Measurements from ENCODE around the gene PLEKHA1. TPM values are rescaled to one million over a fixed set of nuclear protein-coding genes. Genes with fewer than 3 reads are reported as not detected.

The PLEKHA1 gene
- total RNA-seq, 1 donor from 2014 or later, result 38.2 TPM

DNA sequence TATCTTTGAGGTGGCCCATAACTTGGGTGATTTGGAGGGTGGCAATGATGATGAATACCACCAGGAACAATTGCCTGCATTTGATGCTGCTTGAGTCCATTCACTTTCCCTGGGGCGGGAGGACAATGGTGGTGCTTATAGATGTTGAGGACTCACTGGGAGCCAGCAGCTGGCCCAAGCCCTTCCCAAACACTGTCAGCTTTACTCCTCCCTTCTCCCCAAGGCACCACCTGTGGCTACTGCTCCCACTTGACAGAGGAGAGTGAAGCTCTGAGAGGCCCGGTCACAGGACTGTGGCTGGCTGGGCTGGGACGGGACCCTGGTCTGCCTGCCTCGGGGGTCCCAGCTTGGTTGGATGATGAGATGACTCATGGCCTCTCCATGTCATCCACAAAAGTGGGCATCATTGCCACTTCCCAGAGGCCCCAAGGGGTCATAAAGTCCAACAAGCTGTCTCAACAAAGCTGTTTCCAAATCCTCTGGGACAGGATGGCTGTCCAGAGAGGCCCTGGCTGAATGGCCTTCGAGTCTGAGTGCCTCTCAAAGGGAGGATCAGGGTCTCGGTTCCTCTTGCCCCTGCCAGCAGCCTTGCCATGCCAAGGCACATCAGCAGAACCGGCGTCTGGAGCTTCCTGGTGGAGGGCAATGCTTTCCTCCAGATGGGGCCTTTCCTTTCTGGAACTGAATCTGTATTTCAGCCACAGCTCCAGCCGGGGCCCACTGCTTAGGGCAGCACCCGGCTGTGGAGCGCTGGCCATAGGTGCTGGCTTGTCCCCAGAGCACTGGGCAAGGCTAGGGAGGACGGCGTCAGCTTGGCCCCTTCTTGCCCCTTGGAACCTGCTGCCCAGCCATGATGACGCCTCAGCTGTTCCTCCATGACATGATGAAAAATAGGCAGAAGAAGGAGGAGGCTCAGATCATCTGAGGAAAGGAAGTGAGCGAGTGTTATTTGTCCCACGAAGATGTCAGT is 47.0 kb upstream of the PLEKHA1 start:
- DNase-seq (ENCODE audit: low spot score), result no peak
- no peaks in the 10 kb centered on the region for H3K36me3 Mint-ChIP-seq (ENCODE audit: low read depth, unreplicated experiment)

DNA sequence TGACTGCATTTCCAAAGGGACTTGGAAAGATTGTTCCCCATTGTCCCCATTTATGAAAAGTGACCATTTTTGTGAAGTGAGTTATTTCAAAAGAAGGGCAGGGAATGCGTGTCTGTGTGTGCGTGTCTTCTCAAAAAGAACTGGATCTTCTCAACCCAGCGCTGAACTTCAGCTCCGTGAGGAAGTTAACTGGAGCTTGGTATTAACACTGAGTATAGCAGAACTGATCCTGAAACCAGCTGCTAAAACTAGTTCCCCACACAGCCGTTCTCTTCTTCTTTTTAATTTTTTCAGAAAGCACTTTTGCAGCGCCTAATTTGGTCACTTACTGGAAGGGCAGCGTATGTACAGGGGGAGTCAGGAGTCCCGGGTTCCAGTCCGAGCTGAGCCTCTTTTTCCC is 45.8 kb upstream of the PLEKHA1 start:
- no peaks in the 10 kb centered on the region for H3K9me3 Mint-ChIP-seq (ENCODE audit: unreplicated experiment)
- no peaks in the 10 kb centered on the region for H3K36me3 Mint-ChIP-seq (ENCODE audit: low read depth, unreplicated experiment)
- no peak overlapping the region for H3K27ac Mint-ChIP-seq (ENCODE audit: unreplicated experiment)
- H3K27me3 Mint-ChIP-seq (ENCODE audit: unreplicated experiment), result peaks cover 4% of the 10 kb centered on the region
- no peak for DNase-seq (ENCODE audit: low spot score)
- TF ChIP-seq, protein P1, sequence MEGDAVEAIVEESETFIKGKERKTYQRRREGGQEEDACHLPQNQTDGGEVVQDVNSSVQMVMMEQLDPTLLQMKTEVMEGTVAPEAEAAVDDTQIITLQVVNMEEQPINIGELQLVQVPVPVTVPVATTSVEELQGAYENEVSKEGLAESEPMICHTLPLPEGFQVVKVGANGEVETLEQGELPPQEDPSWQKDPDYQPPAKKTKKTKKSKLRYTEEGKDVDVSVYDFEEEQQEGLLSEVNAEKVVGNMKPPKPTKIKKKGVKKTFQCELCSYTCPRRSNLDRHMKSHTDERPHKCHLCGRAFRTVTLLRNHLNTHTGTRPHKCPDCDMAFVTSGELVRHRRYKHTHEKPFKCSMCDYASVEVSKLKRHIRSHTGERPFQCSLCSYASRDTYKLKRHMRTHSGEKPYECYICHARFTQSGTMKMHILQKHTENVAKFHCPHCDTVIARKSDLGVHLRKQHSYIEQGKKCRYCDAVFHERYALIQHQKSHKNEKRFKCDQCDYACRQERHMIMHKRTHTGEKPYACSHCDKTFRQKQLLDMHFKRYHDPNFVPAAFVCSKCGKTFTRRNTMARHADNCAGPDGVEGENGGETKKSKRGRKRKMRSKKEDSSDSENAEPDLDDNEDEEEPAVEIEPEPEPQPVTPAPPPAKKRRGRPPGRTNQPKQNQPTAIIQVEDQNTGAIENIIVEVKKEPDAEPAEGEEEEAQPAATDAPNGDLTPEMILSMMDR (IDR thresholded peaks at IDR 0.05; ENCODE audit: unreplicated experiment), result no peak
- H3K4me1 Mint-ChIP-seq (ENCODE audit: unreplicated experiment), result no peaks in the 10 kb centered on the region
- H3K4me3 Mint-ChIP-seq (ENCODE audit: unreplicated experiment), result no peak overlapping the region

More for the DNA sequence above, 47.0 kb upstream of the PLEKHA1 start:
- Mint-ChIP-seq H3K27ac (ENCODE audit: unreplicated experiment) (no peak overlapping the region), H3K4me1 (ENCODE audit: unreplicated experiment) (no peaks in the 10 kb centered on the region), H3K4me3 (ENCODE audit: unreplicated experiment) (no peak overlapping the region), H3K27me3 (ENCODE audit: unreplicated experiment) (peaks cover 4% of the 10 kb centered on the region), H3K9me3 (ENCODE audit: unreplicated experiment) (no peaks in the 10 kb centered on the region)
- TF ChIP-seq, protein P1 (IDR thresholded peaks at IDR 0.05; ENCODE audit: unreplicated experiment), result no peak

DNA sequence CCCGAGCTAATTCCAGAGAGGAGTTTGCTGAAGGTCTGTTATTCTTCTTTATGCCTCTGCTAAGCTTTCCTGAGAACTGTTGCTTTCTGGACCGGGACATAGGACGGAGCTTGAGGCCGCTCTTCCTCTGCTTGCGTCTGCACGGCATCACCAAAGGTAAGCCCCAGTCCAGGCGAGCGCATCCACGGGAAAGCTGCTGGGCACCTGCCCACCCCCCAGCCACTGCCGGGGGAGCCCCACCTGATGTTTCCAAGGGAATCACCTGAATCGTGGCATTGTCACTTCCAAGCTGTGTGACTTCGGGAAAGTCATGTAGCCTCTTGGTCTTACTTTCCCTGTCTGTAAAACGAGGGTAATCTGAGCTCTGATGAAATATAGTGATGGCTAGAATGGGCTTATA is 45.1 kb upstream of the PLEKHA1 start:
- TF ChIP-seq, protein P1 (IDR thresholded peaks at IDR 0.05; ENCODE audit: unreplicated experiment), result no peak
- H3K36me3 Mint-ChIP-seq (ENCODE audit: low read depth, unreplicated experiment), result no peaks in the 10 kb centered on the region
- H3K27ac Mint-ChIP-seq (ENCODE audit: unreplicated experiment), result no peak overlapping the region
- H3K9me3 Mint-ChIP-seq (ENCODE audit: unreplicated experiment), result no peaks in the 10 kb centered on the region
- H3K4me1 Mint-ChIP-seq (ENCODE audit: unreplicated experiment), result no peaks in the 10 kb centered on the region
- H3K4me3 Mint-ChIP-seq (ENCODE audit: unreplicated experiment), result no peak overlapping the region
- DNase-seq (ENCODE audit: low spot score), result no peak
- peaks cover 4% of the 10 kb centered on the region for H3K27me3 Mint-ChIP-seq (ENCODE audit: unreplicated experiment)

DNA sequence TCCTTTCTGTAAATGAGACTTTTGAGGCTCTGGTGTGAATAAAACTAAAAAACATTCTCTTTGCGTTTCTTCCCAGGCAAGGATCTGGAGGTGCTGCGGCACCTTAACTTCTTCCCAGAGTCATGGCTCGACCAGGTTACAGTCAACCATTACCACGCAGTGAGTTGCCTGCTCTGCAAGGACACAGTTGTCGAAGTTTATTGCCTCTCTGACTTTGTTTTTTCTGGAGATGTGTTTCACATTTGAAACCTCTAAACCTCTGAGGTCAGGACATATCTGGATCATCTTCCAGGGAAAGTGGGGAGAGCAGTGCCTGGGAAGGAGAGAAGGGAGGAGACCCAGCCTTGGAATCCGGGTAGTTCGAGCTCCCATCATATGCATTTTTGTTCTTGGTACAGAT is 43.4 kb upstream of the PLEKHA1 start:
- no peak overlapping the region for H3K27ac Mint-ChIP-seq (ENCODE audit: unreplicated experiment)
- DNase-seq (ENCODE audit: low spot score), result no peak
- H3K36me3 Mint-ChIP-seq (ENCODE audit: low read depth, unreplicated experiment), result no peaks in the 10 kb centered on the region
- peaks cover 4% of the 10 kb centered on the region for H3K27me3 Mint-ChIP-seq (ENCODE audit: unreplicated experiment)
- H3K4me1 Mint-ChIP-seq (ENCODE audit: unreplicated experiment), result no peaks in the 10 kb centered on the region
- TF ChIP-seq, protein P1 (IDR thresholded peaks at IDR 0.05; ENCODE audit: unreplicated experiment), result no peak
- H3K9me3 Mint-ChIP-seq (ENCODE audit: unreplicated experiment), result no peaks in the 10 kb centered on the region
- H3K4me3 Mint-ChIP-seq (ENCODE audit: unreplicated experiment), result no peak overlapping the region

Data from endothelial cell (in vitro differentiated cells).